SH-SY5Y (cell line): ENCODE results near the gene TECPR1.

Source experiments
- GATA2 ChIP-seq: IDR thresholded peaks from 2 replicates; pipeline ENCODE4 v1.6.1; 2011; ENCODE audit warnings: mild to moderate bottlenecking, low read depth, low read length
- GATA3 ChIP-seq: IDR thresholded peaks from 2 replicates; pipeline ENCODE4 v1.6.1; 2011; ENCODE audit warnings: low read depth, mild to moderate bottlenecking, low read length, moderate library complexity

- TF ChIP-seq GATA2: no peak
- TF ChIP-seq GATA3: no peak
Observed at GRCh38 chr7:98206451-98207330, 45.3 kb downstream of the TECPR1 start.
